Non-pigmented ciliary epithelial cell (primary cell): Measurements from ENCODE around the gene CCDC192.
A peak's percentile ranks its signal among the peaks of the same experiment; 100 is the strongest.
"Not testable (repeated sequence)": the region's sequence is repeated elsewhere in the genome, so short reads cannot be mapped to it uniquely, and the experiment has no call there.

Experiments
- DNase-seq: peaks from one replicate; pipeline ENCODE4 v3.0.0-alpha.2; 2010; ENCODE audit warnings: low read depth

Gene CCDC192

GRCh38 chr5:127702926-127703561 lies at the start of gene CCDC192:
CCDC192 (plus strand) TSS chr5:127703391; CDS start chr5:127703446, 55 bp downstream.
- no peak for DNase-seq

GRCh38 chr5:127656825-127657224 lies 46.4 kb upstream of the CCDC192 start:
- no peak for DNase-seq

GRCh38 chr5:127660047-127660733 lies 43.0 kb upstream of the CCDC192 start:
- no peak for DNase-seq

GRCh38 chr5:127664093-127664492 lies 39.1 kb upstream of the CCDC192 start:
- no peak for DNase-seq

- no peak for DNase-seq
These were observed 37.5 kb upstream of the CCDC192 start for GRCh38 chr5:127665641-127666040.

DNA sequence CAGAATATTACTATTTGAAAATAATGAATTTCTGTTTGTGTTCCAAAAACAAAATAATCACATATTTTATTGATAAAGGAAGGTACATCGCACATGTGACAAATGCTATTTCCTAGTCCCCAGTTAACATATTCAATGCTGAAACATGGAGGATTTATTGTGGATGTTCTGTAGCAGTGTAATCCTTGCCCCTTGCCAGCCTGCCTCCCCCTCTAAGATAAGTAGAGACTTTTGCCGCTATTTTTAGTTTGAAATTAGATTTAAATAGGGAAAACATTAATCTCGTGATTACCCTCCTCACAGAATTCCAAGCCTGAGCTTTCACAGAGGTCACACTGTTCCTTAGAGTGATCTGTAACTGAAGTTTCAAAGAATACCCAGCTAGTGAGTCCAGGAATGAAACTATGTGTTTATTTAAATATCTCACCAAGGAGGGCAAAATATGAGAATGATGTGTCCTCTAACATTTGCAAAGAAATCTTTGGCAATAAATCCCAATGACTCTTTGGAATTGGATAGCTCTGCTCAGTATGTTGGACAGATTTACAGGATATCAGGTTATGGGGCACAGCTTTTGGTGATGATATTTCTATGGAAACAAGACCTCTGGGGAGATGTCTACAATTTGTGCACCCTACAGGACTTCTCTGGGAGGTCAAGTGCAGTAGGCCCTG lies 37.0 kb upstream of the CCDC192 start:
- DNase-seq: no peak

GRCh38 chr5:127667926-127668325 lies 35.3 kb upstream of the CCDC192 start:
- no peak for DNase-seq

- DNase-seq: no peak
These were observed 32.0 kb upstream of the CCDC192 start for GRCh38 chr5:127671218-127671617.

GRCh38 chr5:127673117-127673800 lies 29.9 kb upstream of the CCDC192 start:
- DNase-seq: no peak

GRCh38 chr5:127676951-127677350 lies 26.2 kb upstream of the CCDC192 start:
- not testable (repeated sequence) for DNase-seq

DNA sequence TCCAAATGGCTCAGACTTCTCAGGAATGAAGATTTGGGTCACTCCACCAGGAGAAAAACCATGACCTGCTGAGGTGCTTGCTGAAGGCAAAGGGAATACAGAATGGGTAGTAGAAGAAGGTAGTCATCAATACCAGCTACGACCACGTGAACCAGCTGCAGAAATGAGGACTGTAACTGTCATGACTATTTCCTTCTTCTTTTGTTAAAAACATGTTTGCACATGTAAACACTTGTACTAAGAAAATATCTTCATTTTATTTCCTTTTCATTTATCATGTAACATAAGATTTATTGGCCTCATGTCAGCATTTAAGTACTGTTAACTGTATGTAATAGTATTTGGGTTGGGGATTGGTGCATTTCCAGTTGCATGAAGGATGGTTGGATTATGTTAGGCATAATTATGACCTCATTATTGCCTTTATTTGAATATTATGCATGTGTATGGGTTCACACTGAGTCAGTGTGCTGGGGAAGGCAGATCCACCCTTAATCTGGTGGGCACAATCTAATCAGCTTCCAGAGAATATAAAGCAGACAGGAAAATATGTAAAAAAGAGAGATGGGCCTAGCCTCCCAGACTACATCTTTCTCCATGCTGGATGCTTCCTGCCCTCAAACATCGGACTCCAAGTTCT lies 23.4 kb upstream of the CCDC192 start:
- DNase-seq: not testable (repeated sequence)

GRCh38 chr5:127680595-127680994 lies 22.6 kb upstream of the CCDC192 start:
- no peak for DNase-seq

DNA sequence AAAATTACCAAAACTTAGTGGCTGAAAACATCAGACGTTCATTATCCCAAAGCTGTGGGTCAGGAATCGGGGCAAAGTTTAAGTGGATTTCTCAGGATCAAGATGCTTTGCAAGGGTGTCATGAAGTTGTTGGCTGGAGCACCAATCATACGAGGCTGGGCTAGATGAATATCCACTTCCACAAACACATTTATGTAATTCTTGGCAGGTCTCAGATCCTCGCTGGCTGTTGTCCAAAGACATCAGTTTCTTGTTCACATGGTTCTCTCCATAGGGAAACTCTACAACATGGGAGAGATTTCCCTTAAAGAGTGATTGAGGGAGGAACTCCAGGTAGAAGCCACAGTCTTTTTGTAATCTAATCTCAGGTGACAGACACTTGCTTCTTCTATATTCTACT lies 20.2 kb upstream of the CCDC192 start:
- no peak for DNase-seq

- no peak for DNase-seq
These were observed 18.3 kb upstream of the CCDC192 start for GRCh38 chr5:127684726-127685467.

GRCh38 chr5:127685662-127686061 lies 17.5 kb upstream of the CCDC192 start:
- no peak for DNase-seq

DNA sequence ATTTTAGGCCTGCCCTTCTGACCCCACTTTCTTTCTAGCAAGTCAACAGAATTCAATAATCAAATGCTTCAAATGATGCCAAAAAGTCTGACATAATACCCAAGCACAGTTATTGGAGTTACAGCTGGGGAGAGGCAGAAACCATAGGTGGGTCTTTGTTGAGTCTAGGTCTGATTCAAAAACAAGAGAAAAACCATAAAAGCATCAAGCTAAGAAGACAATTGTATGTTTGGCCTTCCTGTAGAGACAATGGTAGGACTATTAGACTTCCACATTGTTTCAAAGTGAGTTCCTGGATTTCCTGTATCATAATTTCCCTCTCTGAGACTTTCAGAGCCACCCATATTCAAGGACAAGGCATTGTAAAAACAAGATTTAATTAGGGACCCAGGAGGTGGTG lies 16.8 kb upstream of the CCDC192 start:
- DNase-seq: no peak

- DNase-seq: no peak
These were observed 8.5 kb upstream of the CCDC192 start for GRCh38 chr5:127694518-127695171.

GRCh38 chr5:127695346-127695745 lies 7.8 kb upstream of the CCDC192 start:
- no peak for DNase-seq

- peak; percentile 57 for DNase-seq
These were observed 6.5 kb upstream of the CCDC192 start for GRCh38 chr5:127696683-127697082.

DNA sequence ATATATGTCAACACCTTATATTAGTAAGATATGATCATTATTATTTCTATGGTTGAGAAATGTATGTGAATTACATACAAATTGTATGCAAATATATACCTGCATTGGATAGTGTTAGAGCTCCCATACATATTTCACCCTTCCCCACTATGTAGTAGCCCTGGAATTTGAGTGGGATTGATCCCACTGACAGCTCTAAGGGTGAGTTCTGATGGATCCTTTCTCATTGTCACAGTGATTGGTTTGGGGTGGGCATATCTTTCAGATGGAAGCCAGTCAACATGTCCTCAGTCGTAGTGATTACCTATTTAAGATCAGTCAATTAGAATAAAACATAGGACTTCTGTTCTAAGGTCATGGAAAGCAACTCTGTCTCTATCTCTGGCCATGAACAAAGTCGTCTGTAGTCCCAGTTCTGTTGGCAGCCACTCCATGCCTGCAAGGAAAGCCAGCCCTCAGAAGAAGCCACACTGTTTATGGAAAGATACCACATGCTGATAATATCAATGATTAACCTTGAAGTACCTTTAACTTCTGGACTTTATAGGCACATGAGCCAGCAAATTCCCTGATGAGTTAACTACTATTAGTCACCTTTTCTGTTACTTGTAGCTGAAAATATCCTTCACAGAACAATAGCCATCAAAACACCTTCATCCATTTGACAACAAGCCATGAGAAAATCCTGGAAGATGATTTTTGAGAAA lies 5.1 kb upstream of the CCDC192 start:
- DNase-seq: peak; percentile 26
